H1 (cell line): Measurements from ENCODE around the gene PEX1. TPM values are rescaled to one million over a fixed set of nuclear protein-coding genes. Genes with fewer than 3 reads are reported as not detected.

ENCODE experiments used
- CTCF ChIA-PET: fragments of 300-600 bp; sonication (Branson Sonifier 250); formaldehyde crosslinking; loops from one replicate; lab custom pipeline; 2021; ENCODE audit not compliant: partially characterized antibody; lab: Charles Lee
- POLR2A ChIA-PET: fragments of 300-600 bp; sonication (Branson Sonifier 250); formaldehyde crosslinking; loops from one replicate; lab custom pipeline; 2021; ENCODE audit warnings: inconsistent platforms; ENCODE audit not compliant: partially characterized antibody; lab: Charles Lee
- DNase-seq, 2 experiments: peaks; one replicate each; pipeline versions ENCODE4 v3.0.0 to v3.0.0-alpha.2; 2010 to 2022; ENCODE audit warnings: low spot score in 2 of 2, low read depth in 1 of 2, mixed read lengths in 1 of 2
- FAIRE-seq: peaks from 2 replicates; lab custom pipeline; 2011; peaks lifted over from hg19 to GRCh38; lab: Jason Lieb, UNC
- H2AFZ ChIP-seq: 2 replicates; pipeline ENCODE4 v1.8.1; 2012; ENCODE audit warnings: low read length, inconsistent platforms
- H2AK5ac ChIP-seq: 2 replicates; pipeline ENCODE4 v1.6.1; 2013; ENCODE audit warnings: low read depth, low read length
- H2BK120ac ChIP-seq: replicated peaks from 2 replicates; pipeline ENCODE3; 2013; ENCODE audit warnings: low read depth, low read length, inconsistent platforms
- H2BK12ac ChIP-seq: 2 replicates; pipeline ENCODE4 v1.6.1; 2013; ENCODE audit warnings: low read depth, low read length
- H2BK15ac ChIP-seq: 2 replicates; pipeline ENCODE4 v1.6.1; 2013; ENCODE audit warnings: low read length
- H2BK20ac ChIP-seq: 2 replicates; pipeline ENCODE4 v1.6.1; 2013; ENCODE audit warnings: low read length
- H2BK5ac ChIP-seq: 2 replicates; pipeline ENCODE4 v1.6.1; 2013; ENCODE audit warnings: low read depth, low read length
- H3K14ac ChIP-seq: 2 replicates; pipeline ENCODE4 v1.6.1; 2013; ENCODE audit warnings: inconsistent platforms; ENCODE audit not compliant: insufficient read length
- H3K18ac ChIP-seq: 2 replicates; pipeline ENCODE4 v1.6.1; 2013; ENCODE audit warnings: low read length; ENCODE audit errors: extremely low read depth
- H3K23ac ChIP-seq: 2 replicates; pipeline ENCODE4 v1.6.1; 2013; ENCODE audit warnings: inconsistent platforms; ENCODE audit not compliant: insufficient read length
- H3K23me2 ChIP-seq: 2 replicates; pipeline ENCODE4 v1.6.1; 2013; ENCODE audit warnings: low read depth, low read length
- H3K27ac ChIP-seq: 2 replicates; pipeline ENCODE4 v1.6.1; 2011; ENCODE audit warnings: low read depth, low read length, inconsistent platforms
- H3K27me3 ChIP-seq, 4 experiments: replicated peaks in 1 of 4; 1 replicate in 1 of 4; 2 replicates in 3 of 4; pipeline versions ENCODE4 v1.6.1 to v1.8.1; 2011 to 2013; ENCODE audit warnings: low read length in 3 of 4, mild to moderate bottlenecking in 3 of 4, inconsistent platforms in 2 of 4, mixed read lengths in 2 of 4, moderate library complexity in 1 of 4; ENCODE audit not compliant: control insufficient read depth in 3 of 4, insufficient read depth in 3 of 4; ENCODE audit errors: extremely low read depth in 1 of 4
- H3K36me3 ChIP-seq, 4 experiments: 2 replicates each; pipeline versions ENCODE4 v1.6.1 to v1.8.1; 2011 to 2013; ENCODE audit warnings: mild to moderate bottlenecking in 4 of 4, low read length in 3 of 4, moderate library complexity in 2 of 4, control low read depth in 1 of 4, inconsistent platforms in 1 of 4; ENCODE audit not compliant: insufficient read depth in 4 of 4, control insufficient read depth in 2 of 4
- H3K4ac ChIP-seq: replicated peaks from 2 replicates; pipeline ENCODE3; 2013; ENCODE audit warnings: low read length, low read depth, mixed read lengths, inconsistent platforms; ENCODE audit not compliant: insufficient read length
- H3K4me1 ChIP-seq, 4 experiments: replicated peaks in 1 of 4; 1 replicate in 1 of 4; 2 replicates in 3 of 4; pipeline versions ENCODE4 v1.6.1 to v1.8.1; 2011 to 2013; ENCODE audit warnings: low read length in 3 of 4, inconsistent platforms in 2 of 4, mixed read lengths in 1 of 4; ENCODE audit not compliant: insufficient read depth in 4 of 4, control insufficient read depth in 3 of 4
- H3K4me2 ChIP-seq, 2 experiments: 2 replicates each; pipeline versions ENCODE4 v1.6.1 to v1.8.1; 2011 to 2013; ENCODE audit warnings: low read depth in 2 of 2, low read length in 2 of 2, control low read depth in 1 of 2, inconsistent platforms in 1 of 2, mild to moderate bottlenecking in 1 of 2; ENCODE audit not compliant: insufficient read depth in 1 of 2
- H3K4me3 ChIP-seq, 4 experiments: fragments of 200-600, 300-600 bp in 1 of 4; sonication (generic), shearing (Covaris generic), sonication (Bioruptor Twin) in 1 of 4; 2 replicates each; pipeline versions ENCODE4 v1.5.1 to v1.8.1; 2011 to 2016; ENCODE audit warnings: low read length in 4 of 4, low read depth in 3 of 4, control low read depth in 2 of 4, inconsistent platforms in 2 of 4, mild to moderate bottlenecking in 2 of 4, mixed read lengths in 1 of 4, moderate library complexity in 1 of 4; ENCODE audit not compliant: insufficient read depth in 2 of 4; ENCODE audit errors: extremely low read depth in 1 of 4
- H3K56ac ChIP-seq: replicated peaks from 2 replicates; pipeline ENCODE3; 2013; ENCODE audit warnings: low read depth, mild to moderate bottlenecking, mixed read lengths, low read length, inconsistent platforms; ENCODE audit not compliant: insufficient read length
- H3K79me1 ChIP-seq: 2 replicates; pipeline ENCODE4 v1.6.1; 2013; ENCODE audit warnings: low read depth, low read length, control low read depth
- H3K79me2 ChIP-seq, 2 experiments: 2 replicates each; pipeline versions ENCODE4 v1.6.1 to v1.8.1; 2012 to 2013; ENCODE audit warnings: low read length in 2 of 2, mild to moderate bottlenecking in 2 of 2, inconsistent platforms in 1 of 2; ENCODE audit not compliant: insufficient read depth in 2 of 2, control insufficient read depth in 1 of 2
- H3K9ac ChIP-seq, 4 experiments: replicated peaks in 1 of 4; 1 replicate in 1 of 4; 2 replicates in 3 of 4; pipeline versions ENCODE4 v1.6.1 to v1.8.1; 2011 to 2013; ENCODE audit warnings: low read depth in 3 of 4, low read length in 3 of 4, control low read depth in 2 of 4, mild to moderate bottlenecking in 2 of 4, moderate library complexity in 2 of 4, inconsistent platforms in 1 of 4; ENCODE audit errors: extremely low read depth in 1 of 4
- H3K9me3 ChIP-seq, 2 experiments: 2 replicates each; pipeline versions ENCODE4 v1.6.1 to v1.8.1; 2012 to 2013; ENCODE audit warnings: mild to moderate bottlenecking in 2 of 2, moderate library complexity in 2 of 2, control low read depth in 1 of 2, inconsistent platforms in 1 of 2, low read depth in 1 of 2, low read length in 1 of 2, mixed read lengths in 1 of 2; ENCODE audit not compliant: insufficient read depth in 2 of 2
- H4K20me1 ChIP-seq, 2 experiments: replicated peaks in 1 of 2; 2 replicates each; pipeline versions ENCODE3 to v1.8.1; 2011 to 2013; ENCODE audit warnings: inconsistent platforms in 2 of 2, low read length in 2 of 2, mild to moderate bottlenecking in 1 of 2; ENCODE audit not compliant: insufficient read depth in 2 of 2, control insufficient read depth in 1 of 2
- H4K5ac ChIP-seq: 2 replicates; pipeline ENCODE4 v1.6.1; 2013; ENCODE audit warnings: low read length, low read depth, mixed read lengths, inconsistent platforms; ENCODE audit not compliant: insufficient read length
- H4K8ac ChIP-seq: 2 replicates; pipeline ENCODE4 v1.8.0; 2013; ENCODE audit warnings: mild to moderate bottlenecking, moderate library complexity, low read length, inconsistent platforms; ENCODE audit not compliant: insufficient read depth; ENCODE audit errors: extremely low read depth
- H4K91ac ChIP-seq: replicated peaks from 2 replicates; pipeline ENCODE3; 2013; ENCODE audit warnings: low read length, mixed read lengths, inconsistent platforms; ENCODE audit not compliant: insufficient read length
- CEBPB ChIP-seq: IDR thresholded peaks from 2 replicates; pipeline ENCODE4 v1.6.1; 2012; ENCODE audit warnings: low read depth, low read length
- E2F6 ChIP-seq: IDR thresholded peaks from 2 replicates; pipeline ENCODE4 v1.6.1; 2012; ENCODE audit warnings: inconsistent platforms
- EP300 ChIP-seq, 2 experiments: IDR thresholded peaks; 1 replicate in 1 of 2; 2 replicates in 1 of 2; pipeline ENCODE4 v1.6.1; 2011 to 2012; ENCODE audit warnings: low read depth in 2 of 2, low read length in 2 of 2, mild to moderate bottlenecking in 2 of 2, borderline replicate concordance in 1 of 2, inconsistent platforms in 1 of 2, moderate library complexity in 1 of 2
- GABPA ChIP-seq: IDR thresholded peaks from 2 replicates; pipeline ENCODE4 v1.6.1; 2011; ENCODE audit warnings: mild to moderate bottlenecking, low read length, moderate library complexity, borderline replicate concordance; ENCODE audit not compliant: insufficient read depth
- MAX ChIP-seq: IDR thresholded peaks from 2 replicates; pipeline ENCODE4 v1.6.1; 2012; ENCODE audit warnings: inconsistent platforms
- NANOG ChIP-seq: IDR thresholded peaks from 2 replicates; pipeline ENCODE4 v1.6.1; 2011; ENCODE audit warnings: low read length, low read depth, mild to moderate bottlenecking, inconsistent platforms; ENCODE audit not compliant: insufficient read depth, poor library complexity, severe bottlenecking
- POU5F1 ChIP-seq: IDR thresholded peaks from 2 replicates; pipeline ENCODE4 v1.6.1; 2011; ENCODE audit warnings: low read depth, mild to moderate bottlenecking, low read length, moderate library complexity
- WGBS, 2 experiments: shearing (Covaris generic) in 1 of 2; methylation state at CpG; one replicate each; pipeline versions ENCODE4 v1.1.6 to v1.1.7; 2013 to 2015; ENCODE audit warnings: low lambda C conversion rate in 2 of 2, mixed read lengths in 2 of 2, inconsistent platforms in 1 of 2, low coverage in 1 of 2, missing lambda C conversion rate in 1 of 2; ENCODE audit not compliant: insufficient replicate concordance in 2 of 2, insufficient coverage in 1 of 2, insufficient read length in 1 of 2; ENCODE audit errors: extremely low coverage in 1 of 2, missing lambda C conversion rate in 1 of 2; 5-methylcytosine and 5-hydroxymethylcytosine counted together
- polyA plus RNA-seq, 7 experiments: library from polyadenylated mRNA; depleted of rRNA in 3 of 7; stranded (reverse) in 5 of 7; unstranded in 2 of 7; fragments of >200 nt in 5 of 7; fragments of 200-250 nt in 2 of 7; gene quantifications; 1 replicate in 5 of 7; 2 replicates in 1 of 7; 4 replicates in 1 of 7; pipeline versions ENCODE4 v1.2.1 to v1.2.3, GENCODE V29; 2011 to 2013; ENCODE audit warnings: missing spikeins in 2 of 7, mixed read lengths in 2 of 7
- total RNA-seq: library from RNA; stranded (reverse); fragmentation: NEBNext Ultra II Directional; extraction: Animal tissue kit (Norgen Biotek cat#: 25700); gene quantifications from 2 replicates; pipeline ENCODE4 v1.2.1, GENCODE V29; 2021

Gene PEX1
- total and polyA plus RNA-seq, 2 of the 8 experiments (the other 6 are each of a cell fraction or from before 2014, with no cell fraction given) = 16.4 to 23.9 TPM

DNA sequence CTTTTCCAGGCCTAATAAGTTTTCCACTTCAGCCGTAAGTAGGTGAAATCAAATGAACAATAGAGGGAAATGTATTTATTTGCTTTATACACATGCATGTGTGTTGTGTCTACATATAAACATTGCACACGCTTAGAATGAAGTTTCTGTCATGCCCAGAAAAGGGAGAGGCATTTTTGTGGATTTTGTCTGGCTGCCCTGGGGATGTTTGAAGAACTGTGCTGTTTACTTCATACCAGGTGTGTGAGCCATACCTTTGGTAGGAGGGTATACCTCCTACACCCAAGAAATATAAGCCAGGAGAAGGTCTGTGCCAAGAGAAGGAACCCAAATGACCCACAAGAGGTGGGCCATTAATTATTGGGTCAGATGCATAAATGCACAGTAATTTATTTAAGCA is 68.2 kb downstream of the PEX1 start:
- no peak overlapping the region for H2BK5ac ChIP-seq
- DNase-seq = no peak
- H3K4me3 ChIP-seq = no peak overlapping the region
- H3K27ac ChIP-seq = no peak overlapping the region
- no peak overlapping the region for H2BK15ac ChIP-seq
- no peak overlapping the region for H3K56ac ChIP-seq
- H3K14ac ChIP-seq = no peak overlapping the region
- H3K23ac ChIP-seq = no peak overlapping the region
- H4K91ac ChIP-seq = no peak overlapping the region
- H3K4me1 ChIP-seq = no peaks in the 10 kb centered on the region
- H2BK20ac ChIP-seq = no peak overlapping the region
- H2BK120ac ChIP-seq = no peak overlapping the region
- no peaks in the 10 kb centered on the region for H3K27me3 ChIP-seq
- POLR2A ChIA-PET = interaction anchor here (0.7 to 2.3 kb wide), 3 partner anchors 11 to 1276 kb away, joined by 3 to 17 read pairs (median 7); partner anchors contain the start of gene GATAD1
- H3K79me1 ChIP-seq = no peaks in the 10 kb centered on the region
- CTCF ChIA-PET = interaction anchor here (0.9 to 3.2 kb wide), 17 partner anchors 8 to 647 kb away, joined by 3 to 31 read pairs (median 4); partner anchors contain the start of genes ANKIB1, GATAD1, KRIT1 and LRRD1
- H4K5ac ChIP-seq = no peak overlapping the region
- 92% methylated on average over 2 of the region's 2 CpGs; no CpG with 5 or more reads in 1 of the 2 experiments for WGBS, 2 experiments
- no peaks in the 10 kb centered on the region for H3K9me3 ChIP-seq
- H4K8ac ChIP-seq = no peak overlapping the region
- no peak overlapping the region for H3K4ac ChIP-seq
- FAIRE-seq = no peak
- H2BK12ac ChIP-seq = no peak overlapping the region
- peaks cover 0 to 2% of the 10 kb centered on the region in 2 experiments for H4K20me1 ChIP-seq
- no peak overlapping the region for H2AK5ac ChIP-seq
- H3K79me2 ChIP-seq = no peaks in the 10 kb centered on the region
- no peak overlapping the region for H3K9ac ChIP-seq
- no peaks in the 10 kb centered on the region for H3K23me2 ChIP-seq
- no peak overlapping the region for H2AFZ ChIP-seq
- no peak overlapping the region for H3K4me2 ChIP-seq
- no peak overlapping the region for H3K18ac ChIP-seq
- H3K36me3 ChIP-seq = peaks cover 2 to 29% (median 16%) of the 10 kb centered on the region in 4 experiments; a peak in 6 of 8 replicates
- TF ChIP-seq GABPA (no peak), CEBPB (no peak), POU5F1 (no peak), MAX (no peak), NANOG (no peak), EP300 (IDR thresholded peaks at IDR 0.05; ENCODE audit: borderline replicate concordance in 1 of 2, low read depth in 2 of 2, low read length in 2 of 2) (no peak), E2F6 (no peak)
